PC-9 (cell line): Measurements from ENCODE around the gene PCED1B.

Experiments used
- EZH2 ChIP-seq: fragments of 200-600 bp; sonication (generic); IDR thresholded peaks from 2 replicates; pipeline ENCODE4 v1.8.0; 2017; ENCODE audit warnings: antibody characterized with exemption, low read depth
- TF ChIP-seq, protein P1 (sequence below): fragments of 200-600 bp; sonication (generic); conservative IDR thresholded peaks from 2 replicates; pipeline ENCODE4 v1.6.1; 2017; ENCODE audit warnings: mixed run types, antibody characterized with exemption, mild to moderate bottlenecking, moderate library complexity

DNA sequence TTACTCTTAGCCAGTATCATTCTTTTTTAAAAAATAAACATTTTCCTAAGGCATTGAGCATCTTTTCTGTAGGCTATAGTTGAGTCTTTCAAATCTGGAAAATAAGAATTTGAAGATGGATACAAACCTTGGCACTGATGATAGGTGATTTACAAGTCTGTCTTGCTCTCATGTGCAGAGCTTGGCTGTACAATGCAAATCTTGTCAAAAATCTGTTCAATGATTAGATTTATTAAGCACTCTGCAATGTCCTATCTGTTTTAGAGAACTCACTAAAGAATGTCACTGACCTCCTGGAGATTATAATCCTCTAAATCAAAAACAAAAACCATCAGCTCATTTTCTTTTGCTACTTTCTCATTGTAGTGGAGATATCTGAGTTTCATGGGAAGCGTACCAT is 43.2 kb downstream of the PCED1B start:
- TF ChIP-seq, protein P1, sequence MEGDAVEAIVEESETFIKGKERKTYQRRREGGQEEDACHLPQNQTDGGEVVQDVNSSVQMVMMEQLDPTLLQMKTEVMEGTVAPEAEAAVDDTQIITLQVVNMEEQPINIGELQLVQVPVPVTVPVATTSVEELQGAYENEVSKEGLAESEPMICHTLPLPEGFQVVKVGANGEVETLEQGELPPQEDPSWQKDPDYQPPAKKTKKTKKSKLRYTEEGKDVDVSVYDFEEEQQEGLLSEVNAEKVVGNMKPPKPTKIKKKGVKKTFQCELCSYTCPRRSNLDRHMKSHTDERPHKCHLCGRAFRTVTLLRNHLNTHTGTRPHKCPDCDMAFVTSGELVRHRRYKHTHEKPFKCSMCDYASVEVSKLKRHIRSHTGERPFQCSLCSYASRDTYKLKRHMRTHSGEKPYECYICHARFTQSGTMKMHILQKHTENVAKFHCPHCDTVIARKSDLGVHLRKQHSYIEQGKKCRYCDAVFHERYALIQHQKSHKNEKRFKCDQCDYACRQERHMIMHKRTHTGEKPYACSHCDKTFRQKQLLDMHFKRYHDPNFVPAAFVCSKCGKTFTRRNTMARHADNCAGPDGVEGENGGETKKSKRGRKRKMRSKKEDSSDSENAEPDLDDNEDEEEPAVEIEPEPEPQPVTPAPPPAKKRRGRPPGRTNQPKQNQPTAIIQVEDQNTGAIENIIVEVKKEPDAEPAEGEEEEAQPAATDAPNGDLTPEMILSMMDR: no peak
- no peak for TF ChIP-seq EZH2
